Breast epithelium (tissue), 4 donors: Measurements from ENCODE around the gene ACRBP. TPM values are rescaled to one million over a fixed set of nuclear protein-coding genes. Genes with fewer than 3 reads are reported as not detected.

ENCODE experiments used
- DNase-seq, 2 donors: peaks; one replicate each; pipeline ENCODE4 v3.0.0-alpha.2; 2019; ENCODE audit warnings: low spot score in 2 of 2
- H3K27ac ChIP-seq, 2 donors: fragments of 200-600 bp; sonication (generic) in 1 of 2; one replicate each; pipeline ENCODE4 v1.5.1; 2016 to 2019; ENCODE audit warnings: mild to moderate bottlenecking in 1 of 2
- H3K27me3 ChIP-seq, 2 donors: fragments of 200-600 bp; sonication (generic) in 1 of 2; one replicate each; pipeline versions ENCODE4 v1.5.1 to v1.6.0; 2017 to 2019; ENCODE audit warnings: control low read depth in 1 of 2, mild to moderate bottlenecking in 1 of 2
- H3K36me3 ChIP-seq: fragments of 200-600 bp; one replicate; pipeline ENCODE4 v1.5.1; 2019
- H3K4me1 ChIP-seq, 2 donors: fragments of 200-600 bp; sonication (generic); one replicate each; pipeline ENCODE4 v1.5.1; 2016 to 2019; ENCODE audit warnings: control low read depth in 1 of 2
- H3K4me3 ChIP-seq, 3 donors: fragments of 200-600 bp; sonication (generic); 1 replicate in 2 of 3; 2 replicates in 1 of 3; pipeline ENCODE4 v1.5.1; 2016 to 2019; ENCODE audit warnings: mild to moderate bottlenecking in 3 of 3, moderate library complexity in 2 of 3
- H3K9me3 ChIP-seq, 2 donors: fragments of 200-600 bp; sonication (generic) in 1 of 2; one replicate each; pipeline ENCODE4 v1.5.1; 2016 to 2019; ENCODE audit warnings: control low read depth in 1 of 2
- CTCF ChIP-seq, 3 donors: fragments of 450-650 bp; IDR thresholded peaks; one replicate each; pipeline ENCODE4 v1.5.1; 2016 to 2017; ENCODE audit warnings: antibody characterized with exemption in 3 of 3, mild to moderate bottlenecking in 3 of 3, moderate library complexity in 3 of 3
- POLR2A ChIP-seq: fragments of 450-650 bp; IDR thresholded peaks from one replicate; pipeline ENCODE4 v1.6.1; 2016; ENCODE audit warnings: antibody characterized with exemption, mild to moderate bottlenecking, moderate library complexity
- POLR2AphosphoS5 ChIP-seq, 3 donors: sonication (generic); formaldehyde crosslinking; IDR thresholded peaks; one replicate each; pipeline ENCODE4 v1.6.1; 2017; ENCODE audit warnings: antibody characterized with exemption in 3 of 3
- intact Hi-C: fragments of 100-400 bp; cut with DNase I; formaldehyde crosslinking; loops from one replicate; pipeline ENCODE4 v1.15.1; 2023; ENCODE audit warnings: low total_unique reads
- total RNA-seq, 3 donors: library from RNA; depleted of rRNA; stranded (reverse); fragments of >200 nt; gene quantifications; one replicate each; pipeline ENCODE4 v1.1.0, GENCODE V29; 2016

ACRBP gene
- total RNA-seq, 3 donors from 2014 or later = 0.59 to 2.4 (median 0.66) TPM

GRCh38 chr12:6592087-6592486, 55.1 kb downstream of the ACRBP start:
- no peaks in the 10 kb centered on the region for H3K4me1 ChIP-seq
- no peak overlapping the region for H3K4me3 ChIP-seq
- H3K9me3 ChIP-seq = no peaks in the 10 kb centered on the region
- intact Hi-C loops = no loop called here
- no peak for DNase-seq
- H3K27ac ChIP-seq = no peak overlapping the region
- peaks cover 36% of the 10 kb centered on the region for H3K36me3 ChIP-seq
- no peaks in the 10 kb centered on the region for H3K27me3 ChIP-seq
- TF ChIP-seq CTCF (IDR thresholded peaks at IDR 0.05) (no peak), POLR2AphosphoS5 (IDR thresholded peaks at IDR 0.05) (no peak), POLR2A (no peak)

Other genes with a start within 250 kb of the ACRBP start
- gene CD27, start 202.5 kb downstream of the ACRBP start, total RNA-seq = 1 to 10 TPM in 2 of 3 donors, under 1 TPM in 1; 0.64 to 4.3 (median 2.6) TPM
- 10 to 100 TPM; 16.5 to 24.6 (median 22.9) TPM for gene TAPBPL, start 195.4 kb downstream of the ACRBP start, total RNA-seq
- gene VAMP1, start 176.8 kb downstream of the ACRBP start, total RNA-seq = 10 to 100 TPM in 2 of 3 donors, 1 to 10 TPM in 1; 8.2 to 12.5 (median 11.1) TPM
- 10 to 100 TPM; 58.5 to 72.1 (median 62.4) TPM for gene MRPL51, start 154.2 kb downstream of the ACRBP start, total RNA-seq
- 10 to 100 TPM; 21.6 to 66.7 (median 53.9) TPM for gene NCAPD2, start 153.3 kb downstream of the ACRBP start, total RNA-seq
- gene GAPDH, start 112.9 kb downstream of the ACRBP start, total RNA-seq = 1,000 to 10,000 TPM; 1,134 to 1,818 (median 1,628) TPM
- gene IFFO1, start 91.4 kb downstream of the ACRBP start, total RNA-seq = 10 to 100 TPM in 2 of 3 donors, 1 to 10 TPM in 1; 7.2 to 22.4 (median 15.7) TPM
- 10 to 100 TPM; 30.6 to 37.6 (median 31.5) TPM for gene NOP2, start 79.1 kb downstream of the ACRBP start, total RNA-seq
- gene CHD4, start 40.1 kb downstream of the ACRBP start, total RNA-seq = 100 to 1,000 TPM; 162 to 227 (median 203) TPM
- gene LPAR5, start 11.5 kb downstream of the ACRBP start, total RNA-seq = 1 to 10 TPM in 2 of 3 donors, under 1 TPM in 1; 0.98 to 1.8 (median 1.8) TPM
- gene ING4, start 15.7 kb upstream of the ACRBP start, total RNA-seq = 10 to 100 TPM; 51.1 to 74.2 (median 56.3) TPM
- gene ZNF384, start 41.9 kb upstream of the ACRBP start, total RNA-seq = 10 to 100 TPM; 34.4 to 57.0 (median 49.5) TPM
- gene PIANP, start 53.4 kb upstream of the ACRBP start, total RNA-seq = under 1 TPM in 2 of 3 donors, not detected in 1; 0.29 to 0.33 TPM
- gene COPS7A, start 76.6 kb upstream of the ACRBP start, total RNA-seq = 10 to 100 TPM; 52.1 to 72.2 (median 59.9) TPM
- 100 to 1,000 TPM; 130 to 168 (median 159) TPM for gene MLF2, start 105.7 kb upstream of the ACRBP start, total RNA-seq
- 100 to 1,000 TPM in 1 of 3 donors, 10 to 100 TPM in 2; 70.9 to 101 (median 85.8) TPM for gene PTMS, start 118.9 kb upstream of the ACRBP start, total RNA-seq
- 1 to 10 TPM in 1 of 3 donors, under 1 TPM in 2; 0.44 to 1.3 (median 0.80) TPM for gene LAG3, start 125.1 kb upstream of the ACRBP start, total RNA-seq
- gene CD4, start 142.1 kb upstream of the ACRBP start, total RNA-seq = 10 to 100 TPM in 2 of 3 donors, 1 to 10 TPM in 1; 5.9 to 29.0 (median 11.0) TPM
- gene GPR162, start 174.4 kb upstream of the ACRBP start, total RNA-seq = 1 to 10 TPM; 2.6 to 4.2 (median 4.1) TPM
- gene P3H3, start 181.0 kb upstream of the ACRBP start, total RNA-seq = 10 to 100 TPM in 2 of 3 donors, 1 to 10 TPM in 1; 7.5 to 29.5 (median 10.1) TPM
- 1 to 10 TPM in 2 of 3 donors, under 1 TPM in 1; 0.80 to 3.3 (median 2.2) TPM for gene GNB3, start 193.5 kb upstream of the ACRBP start, total RNA-seq
- gene CDCA3, start 203.9 kb upstream of the ACRBP start, total RNA-seq = 1 to 10 TPM in 2 of 3 donors, under 1 TPM in 1; 0.33 to 3.0 (median 1.8) TPM
- gene USP5, start 204.7 kb upstream of the ACRBP start, total RNA-seq = 10 to 100 TPM; 32.6 to 52.8 (median 34.7) TPM
- 100 to 1,000 TPM; 297 to 386 (median 351) TPM for gene TPI1, start 220.1 kb upstream of the ACRBP start, total RNA-seq
- 10 to 100 TPM in 2 of 3 donors, 1 to 10 TPM in 1; 9.0 to 13.4 (median 12.7) TPM for gene SPSB2, start 225.9 kb upstream of the ACRBP start, total RNA-seq